Mesothelial cell of epicardium (in vitro differentiated cells): ENCODE measurements around the gene RNF212. TPM values are rescaled to one million over a fixed set of nuclear protein-coding genes. Genes with fewer than 3 reads are reported as not detected.

ENCODE experiments used
- DNase-seq, 2 experiments: peaks; one replicate each; pipeline ENCODE4 v3.0.0; 2021; ENCODE audit warnings: low spot score in 2 of 2; ENCODE audit not compliant: unreplicated experiment in 2 of 2
- H3K27ac Mint-ChIP-seq: 2 replicates; pipeline ENCODE4 v1.8.0; 2021; ENCODE audit warnings: mixed read lengths
- H3K27me3 Mint-ChIP-seq: 2 replicates; pipeline ENCODE4 v1.8.0; 2021; ENCODE audit warnings: low read depth, mixed read lengths
- H3K36me3 Mint-ChIP-seq: 2 replicates; pipeline ENCODE4 v1.8.0; 2021; ENCODE audit warnings: mixed read lengths
- H3K4me1 Mint-ChIP-seq: 2 replicates; pipeline ENCODE4 v1.8.0; 2021; ENCODE audit warnings: mixed read lengths
- H3K4me3 Mint-ChIP-seq: 2 replicates; pipeline ENCODE4 v1.8.0; 2021; ENCODE audit warnings: mild to moderate bottlenecking, moderate library complexity, mixed read lengths
- H3K9me3 Mint-ChIP-seq: 2 replicates; pipeline ENCODE4 v1.8.0; 2021; ENCODE audit warnings: mixed read lengths
- CTCF ChIP-seq: fragments of 200-600 bp; sonication (generic); IDR thresholded peaks from one replicate; pipeline ENCODE4 v1.5.0; 2021; ENCODE audit warnings: antibody characterized with exemption; ENCODE audit not compliant: unreplicated experiment
- total RNA-seq: library from RNA; stranded (reverse); gene quantifications from 3 replicates; pipeline ENCODE4 v1.2.1, GENCODE V29; 2021

Gene RNF212
- total RNA-seq, 1 donor from 2014 or later = 10.9 TPM

GRCh38 chr4:1115528-1116293 is 2.3 kb upstream of the RNF212 start:
- no peak for TF ChIP-seq CTCF
- Mint-ChIP-seq H3K36me3 (no peaks in the 10 kb centered on the region), H3K4me1 (no peaks in the 10 kb centered on the region), H3K9me3 (peaks cover 4% of the 10 kb centered on the region), H3K27me3 (peaks cover 84% of the 10 kb centered on the region), H3K27ac (no peak overlapping the region), H3K4me3 (no peak overlapping the region)
- DNase-seq = no peak

- Mint-ChIP-seq H3K27ac (no peak overlapping the region), H3K9me3 (no peaks in the 10 kb centered on the region), H3K4me1 (no peaks in the 10 kb centered on the region), H3K36me3 (no peaks in the 10 kb centered on the region), H3K27me3 (peaks cover 78% of the 10 kb centered on the region), H3K4me3 (no peak overlapping the region)
- TF ChIP-seq CTCF = no peak
- no peak for DNase-seq
These were observed 562 bp downstream of the RNF212 start for GRCh38 chr4:1112821-1113182.

GRCh38 chr4:1112174-1112820 is 1.1 kb downstream of the RNF212 start:
- peak overlapping the region; percentile 35 for H3K4me3 Mint-ChIP-seq
- no peak overlapping the region for H3K27ac Mint-ChIP-seq
- H3K36me3 Mint-ChIP-seq = no peaks in the 10 kb centered on the region
- peaks cover 73% of the 10 kb centered on the region for H3K27me3 Mint-ChIP-seq
- H3K4me1 Mint-ChIP-seq = no peaks in the 10 kb centered on the region
- DNase-seq = no peak
- no peaks in the 10 kb centered on the region for H3K9me3 Mint-ChIP-seq
- no peak for TF ChIP-seq CTCF

GRCh38 chr4:1111259-1111809 is 2.0 kb downstream of the RNF212 start:
- H3K9me3 Mint-ChIP-seq = no peaks in the 10 kb centered on the region
- no peak overlapping the region for H3K27ac Mint-ChIP-seq
- peaks cover 67% of the 10 kb centered on the region for H3K27me3 Mint-ChIP-seq
- no peak overlapping the region for H3K4me3 Mint-ChIP-seq
- TF ChIP-seq CTCF = no peak
- no peak for DNase-seq
- no peaks in the 10 kb centered on the region for H3K4me1 Mint-ChIP-seq
- H3K36me3 Mint-ChIP-seq = no peaks in the 10 kb centered on the region

- H3K9me3 Mint-ChIP-seq = no peaks in the 10 kb centered on the region
- H3K36me3 Mint-ChIP-seq = no peaks in the 10 kb centered on the region
- H3K4me3 Mint-ChIP-seq = no peak overlapping the region
- TF ChIP-seq CTCF = no peak
- H3K4me1 Mint-ChIP-seq = no peaks in the 10 kb centered on the region
- no peak for DNase-seq
- H3K27ac Mint-ChIP-seq = no peak overlapping the region
- peaks cover 55% of the 10 kb centered on the region for H3K27me3 Mint-ChIP-seq
These were observed 3.4 kb downstream of the RNF212 start for GRCh38 chr4:1109898-1110506.
